ENCODE results near the gene TUBA8.
"Not testable (repeated sequence)": the region's sequence is repeated elsewhere in the genome, so short reads cannot be mapped to it uniquely, and the experiment has no call there.

The TUBA8 gene

GRCh38 chr22:18077639-18078328 lies 32.8 kb upstream of the TUBA8 start, which contains the start of gene PEX26:
TSS of gene PEX26 (plus strand) at chr22:18077990. CDS start at chr22:18078377, 387 bp downstream.
- peak; percentile 92 for DNase-seq

GRCh38 chr22:18078329-18079041 lies 32.1 kb upstream of the TUBA8 start:
- peak; percentile 29 for DNase-seq

- no peak for DNase-seq
Observed at GRCh38 chr22:18079706-18080233, 30.8 kb upstream of the TUBA8 start.

GRCh38 chr22:18081416-18081815 lies 29.2 kb upstream of the TUBA8 start:
- DNase-seq = no peak

- DNase-seq = no peak
Observed at GRCh38 chr22:18082467-18082866, 28.1 kb upstream of the TUBA8 start.

- no peak for DNase-seq
Observed at GRCh38 chr22:18083406-18083805, 27.2 kb upstream of the TUBA8 start.

- no peak for DNase-seq
Observed at GRCh38 chr22:18085188-18085587, 25.4 kb upstream of the TUBA8 start.

GRCh38 chr22:18087350-18087855 lies 23.2 kb upstream of the TUBA8 start:
- no peak for DNase-seq

- no peak for DNase-seq
Observed at GRCh38 chr22:18088825-18089568, 21.6 kb upstream of the TUBA8 start.

- no peak for DNase-seq
Observed at GRCh38 chr22:18090286-18090685, 20.3 kb upstream of the TUBA8 start.

- DNase-seq = no peak
Observed at GRCh38 chr22:18091478-18091877, 19.1 kb upstream of the TUBA8 start.

- DNase-seq = peak; percentile 47
Observed at GRCh38 chr22:18091916-18092526, 18.6 kb upstream of the TUBA8 start.

- no peak for DNase-seq
Observed at GRCh38 chr22:18093661-18094060, 16.9 kb upstream of the TUBA8 start.

GRCh38 chr22:18095101-18095805 lies 15.4 kb upstream of the TUBA8 start:
- DNase-seq = no peak

- no peak for DNase-seq
Observed at GRCh38 chr22:18096823-18097222, 13.8 kb upstream of the TUBA8 start.

GRCh38 chr22:18100781-18101180 lies 9.8 kb upstream of the TUBA8 start:
- no peak for DNase-seq

GRCh38 chr22:18101536-18101935 lies 9.1 kb upstream of the TUBA8 start:
- no peak for DNase-seq

GRCh38 chr22:18103527-18104269 lies 6.9 kb upstream of the TUBA8 start:
- DNase-seq = no peak

GRCh38 chr22:18104566-18104965 lies 6.0 kb upstream of the TUBA8 start:
- DNase-seq = no peak

GRCh38 chr22:18105981-18106380 lies 4.6 kb upstream of the TUBA8 start:
- not testable (repeated sequence) for DNase-seq
